NCI-H2196 (cell line): ENCODE measurements around the gene SEMA3B.
A peak's percentile ranks its signal among the peaks of the same experiment; 100 is the strongest.
"Not testable (repeated sequence)": the region's sequence is repeated elsewhere in the genome, so short reads cannot be mapped to it uniquely, and the experiment has no call there.

Experiments
- DNase-seq: peaks from one replicate; lab custom pipeline; 2025; ENCODE audit not compliant: unreplicated experiment; lab: John Stamatoyannopoulos, UW

SEMA3B gene

GRCh38 chr3:50271314-50271936, 2.5 kb downstream of the SEMA3B start:
- DNase-seq = no peak

DNA sequence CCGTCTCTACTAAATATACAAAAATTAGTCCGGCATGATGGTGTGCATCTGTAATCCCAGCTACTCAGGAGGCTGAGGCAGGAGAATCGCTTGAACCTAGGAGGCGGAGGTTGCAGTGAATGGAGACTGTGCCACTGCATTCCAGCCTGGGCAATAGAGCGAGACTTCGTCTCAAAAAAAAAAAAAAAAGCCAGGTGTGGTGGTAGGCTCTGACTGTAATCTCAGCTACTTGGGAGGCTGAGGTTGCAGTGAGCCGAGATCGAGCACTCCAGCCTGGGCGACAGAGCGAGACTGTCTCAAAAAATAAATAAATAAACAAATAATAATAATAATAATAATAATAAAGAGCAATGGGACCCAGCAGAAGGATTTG, 3.6 kb downstream of the SEMA3B start:
- not testable (repeated sequence) for DNase-seq

- DNase-seq = peak; percentile 77
Measured at GRCh38 chr3:50272911-50273688, 4.2 kb downstream of the SEMA3B start.

- DNase-seq = no peak
Measured at GRCh38 chr3:50273689-50274065, 4.7 kb downstream of the SEMA3B start.

- peak; percentile 57 for DNase-seq
Measured at GRCh38 chr3:50274371-50275104, 5.6 kb downstream of the SEMA3B start.

DNA sequence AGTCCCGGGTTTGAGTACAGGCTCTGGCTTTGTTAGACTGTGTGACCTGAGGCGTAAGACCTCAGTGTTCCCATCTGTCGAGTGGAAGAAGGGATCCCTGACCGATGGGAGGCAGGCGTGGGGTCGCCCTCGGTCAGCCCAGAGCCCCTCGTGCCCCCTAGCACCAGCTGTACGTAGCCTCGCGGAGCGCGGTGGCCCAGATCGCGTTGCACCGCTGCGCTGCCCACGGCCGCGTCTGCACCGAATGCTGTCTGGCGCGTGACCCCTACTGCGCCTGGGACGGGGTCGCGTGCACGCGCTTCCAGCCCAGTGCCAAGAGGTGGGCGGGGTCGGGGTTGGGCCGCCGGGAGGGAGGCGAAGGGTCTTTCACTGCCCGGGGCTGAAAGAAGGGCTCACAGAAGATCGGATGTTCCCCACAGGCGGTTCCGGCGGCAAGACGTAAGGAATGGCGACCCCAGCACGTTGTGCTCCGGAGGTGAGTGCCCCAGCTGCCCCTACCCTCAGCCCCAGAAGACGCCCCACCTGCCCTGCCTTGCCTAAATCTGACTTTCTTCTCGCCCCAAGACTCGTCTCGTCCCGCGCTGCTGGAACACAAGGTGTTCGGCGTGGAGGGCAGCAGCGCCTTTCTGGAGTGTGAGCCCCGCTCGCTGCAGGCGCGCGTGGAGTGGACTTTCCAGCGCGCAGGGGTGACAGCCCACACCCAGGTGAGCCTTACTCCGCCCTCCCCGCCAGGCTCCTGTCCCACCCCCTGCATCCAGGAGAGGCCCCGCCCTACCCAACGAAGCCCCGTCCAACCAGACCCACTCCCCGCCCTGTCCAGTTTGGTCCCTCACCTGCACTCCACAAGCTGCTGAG, 6.4 kb downstream of the SEMA3B start:
- no peak for DNase-seq

DNA sequence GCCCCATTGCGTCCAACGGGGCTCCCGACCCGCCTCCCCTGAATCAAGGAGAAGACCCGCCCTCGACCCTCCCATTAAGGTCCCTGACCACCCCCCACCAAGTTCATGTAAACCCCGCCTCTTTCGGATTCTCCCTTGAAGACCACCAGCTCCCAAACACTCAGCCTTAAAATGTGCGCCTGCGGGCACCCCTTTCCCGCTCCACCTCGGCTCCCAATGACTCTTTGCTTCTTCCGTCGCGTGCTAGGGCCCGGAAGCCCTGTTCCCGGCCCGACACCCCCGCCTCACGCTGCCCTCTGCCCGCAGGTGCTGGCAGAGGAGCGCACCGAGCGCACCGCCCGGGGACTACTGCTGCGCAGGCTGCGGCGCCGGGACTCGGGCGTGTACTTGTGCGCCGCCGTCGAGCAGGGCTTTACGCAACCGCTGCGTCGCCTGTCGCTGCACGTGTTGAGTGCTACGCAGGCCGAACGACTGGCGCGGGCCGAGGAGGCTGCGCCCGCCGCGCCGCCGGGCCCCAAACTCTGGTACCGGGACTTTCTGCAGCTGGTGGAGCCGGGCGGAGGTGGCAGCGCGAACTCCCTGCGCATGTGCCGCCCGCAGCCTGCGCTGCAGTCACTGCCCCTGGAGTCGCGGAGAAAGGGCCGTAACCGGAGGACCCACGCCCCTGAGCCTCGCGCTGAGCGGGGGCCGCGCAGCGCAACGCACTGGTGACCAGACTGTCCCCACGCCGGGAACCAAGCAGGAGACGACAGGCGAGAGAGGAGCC, 7.2 kb downstream of the SEMA3B start:
- no peak for DNase-seq

DNA sequence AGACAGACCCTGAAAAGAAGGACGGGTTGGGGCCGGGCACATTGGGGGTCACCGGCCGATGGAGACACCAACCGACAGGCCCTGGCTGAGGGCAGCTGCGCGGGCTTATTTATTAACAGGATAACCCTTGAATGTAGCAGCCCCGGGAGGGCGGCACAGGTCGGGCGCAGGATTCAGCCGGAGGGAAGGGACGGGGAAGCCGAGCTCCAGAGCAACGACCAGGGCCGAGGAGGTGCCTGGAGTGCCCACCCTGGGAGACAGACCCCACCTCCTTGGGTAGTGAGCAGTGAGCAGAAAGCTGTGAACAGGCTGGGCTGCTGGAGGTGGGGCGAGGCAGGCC, 7.8 kb downstream of the SEMA3B start:
- no peak for DNase-seq

- no peak for DNase-seq
Measured at GRCh38 chr3:50278123-50278879, 9.4 kb downstream of the SEMA3B start.

- DNase-seq = no peak
Measured at GRCh38 chr3:50278880-50279224, 9.9 kb downstream of the SEMA3B start, which contains the start of gene LSMEM2. Gene LSMEM2 (plus strand): TSS chr3:50279087. CDS start chr3:50279114, 27 bp downstream.

DNA sequence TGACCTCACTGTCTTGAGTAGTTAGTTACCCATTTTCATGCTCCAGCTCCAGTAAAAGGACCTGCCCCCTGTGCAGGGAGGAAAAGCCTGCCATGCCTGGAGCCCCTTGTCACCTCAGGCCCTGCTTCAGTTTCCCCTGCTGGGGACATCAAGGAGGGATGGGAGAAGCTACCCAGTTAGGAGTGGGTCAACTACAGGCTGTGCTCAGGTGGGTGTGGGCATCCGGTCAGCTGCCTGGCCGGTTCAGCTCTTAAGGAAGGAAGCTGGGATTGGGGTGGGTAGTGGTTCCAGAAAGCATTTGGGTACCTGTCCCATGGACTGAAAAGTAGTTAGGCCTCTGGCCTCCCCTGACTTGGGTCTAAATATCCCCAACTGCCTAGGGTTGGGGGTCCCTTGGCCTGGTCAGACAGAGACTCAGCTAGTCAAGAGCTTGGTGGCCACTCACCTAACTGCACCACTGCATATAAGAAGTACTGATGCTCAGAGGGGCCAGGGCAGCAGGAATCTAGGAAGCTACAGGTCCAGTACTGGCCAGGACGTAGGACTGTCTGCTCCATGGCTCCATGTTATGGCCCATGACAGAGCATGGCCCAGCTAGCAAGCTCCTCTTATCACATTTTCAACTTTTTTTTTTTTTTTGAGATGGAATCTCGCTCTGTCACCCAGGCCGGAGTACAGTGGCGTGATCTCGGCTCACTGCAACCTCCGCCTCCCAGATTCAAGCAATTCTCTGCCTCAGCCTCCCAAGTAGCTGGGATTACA, 10.5 kb downstream of the SEMA3B start:
- DNase-seq = no peak

- not testable (repeated sequence) for DNase-seq
Measured at GRCh38 chr3:50284121-50284520, 15.2 kb downstream of the SEMA3B start.

- DNase-seq = no peak
Measured at GRCh38 chr3:50286322-50287227, 17.6 kb downstream of the SEMA3B start.

DNA sequence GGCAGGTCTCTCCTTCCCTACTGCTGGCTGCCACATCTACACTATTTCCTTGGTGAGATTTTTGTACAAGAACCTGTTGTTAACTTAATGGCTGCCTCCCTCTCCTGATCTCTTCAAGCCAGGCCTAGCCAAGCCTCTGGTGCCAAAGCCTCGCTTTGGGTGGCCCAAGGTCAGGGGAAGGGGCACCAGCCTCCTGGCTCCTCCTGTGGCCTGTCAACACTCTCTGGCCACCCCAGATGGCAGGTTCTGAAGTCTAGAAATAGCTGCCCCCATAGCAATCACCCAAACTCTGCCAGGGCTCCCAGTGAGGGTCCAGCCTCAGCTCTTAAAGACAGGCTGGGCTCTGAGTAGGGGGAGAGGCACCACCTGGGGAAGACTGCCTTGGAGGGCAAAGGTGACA, 18.3 kb downstream of the SEMA3B start:
- DNase-seq = no peak

DNA sequence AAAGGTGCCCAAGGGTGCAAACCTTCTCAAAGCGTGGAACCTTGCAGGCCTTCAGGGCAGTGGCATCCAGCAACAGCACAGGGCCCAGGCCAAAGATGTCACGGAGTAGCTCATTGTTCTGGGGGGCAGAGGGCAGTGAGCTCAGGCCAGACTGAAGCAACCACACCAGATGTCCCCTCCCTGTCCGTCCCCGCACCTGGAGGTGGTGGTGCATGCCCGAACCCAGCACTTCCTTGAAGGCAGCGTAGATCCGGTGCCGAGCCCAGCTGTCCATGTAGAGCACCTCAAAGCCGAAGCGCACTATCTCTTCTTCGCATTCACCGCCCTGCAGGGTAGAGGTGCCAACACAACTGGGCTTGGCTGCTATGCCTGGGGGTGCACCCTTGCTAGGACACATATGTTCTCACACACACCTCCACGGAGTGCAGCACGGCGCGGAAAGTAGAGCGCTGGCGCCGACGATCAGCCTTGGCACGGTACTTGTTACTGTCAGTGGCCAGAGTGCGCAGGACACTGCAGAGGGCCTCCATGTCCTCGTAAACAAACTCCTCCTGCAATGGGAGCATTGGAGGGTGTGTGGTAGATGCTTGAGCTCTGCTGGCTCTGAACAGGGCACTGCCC, 19.6 kb downstream of the SEMA3B start:
- no peak for DNase-seq

GRCh38 chr3:50289130-50289529, 20.2 kb downstream of the SEMA3B start:
- no peak for DNase-seq

DNA sequence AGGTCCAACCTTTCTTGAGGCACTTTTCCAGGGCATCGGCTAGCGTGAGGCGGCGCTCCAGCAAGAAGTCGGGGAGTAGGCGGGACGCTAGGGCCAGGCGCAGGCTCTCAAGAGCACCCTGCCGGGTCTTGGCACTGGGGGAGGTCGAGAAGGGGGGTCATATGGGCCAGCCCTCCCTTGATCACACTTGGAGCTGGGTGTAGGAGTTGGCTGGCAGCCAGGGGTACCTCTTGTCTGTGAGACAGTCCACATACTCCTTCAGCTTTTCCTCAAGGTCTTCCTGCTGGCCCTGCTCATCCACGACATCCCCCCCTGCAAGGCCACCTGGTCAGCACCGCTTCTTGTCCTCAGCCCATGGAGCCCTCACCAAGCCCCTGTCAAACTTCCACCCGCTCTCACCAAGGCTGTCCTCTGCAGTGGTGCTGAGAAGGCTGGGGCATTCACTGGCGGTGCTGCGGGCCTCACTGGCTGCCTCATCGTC, 21.3 kb downstream of the SEMA3B start:
- no peak for DNase-seq
